ENCODE measurements around the gene GALNT6. TPM values are rescaled to one million over a fixed set of nuclear protein-coding genes. Genes with fewer than 3 reads are reported as not detected.

Gene GALNT6
- total RNA-seq, 6 experiments from 2014 or later, result 68.2 to 93.9 (median 71.7) TPM

DNA sequence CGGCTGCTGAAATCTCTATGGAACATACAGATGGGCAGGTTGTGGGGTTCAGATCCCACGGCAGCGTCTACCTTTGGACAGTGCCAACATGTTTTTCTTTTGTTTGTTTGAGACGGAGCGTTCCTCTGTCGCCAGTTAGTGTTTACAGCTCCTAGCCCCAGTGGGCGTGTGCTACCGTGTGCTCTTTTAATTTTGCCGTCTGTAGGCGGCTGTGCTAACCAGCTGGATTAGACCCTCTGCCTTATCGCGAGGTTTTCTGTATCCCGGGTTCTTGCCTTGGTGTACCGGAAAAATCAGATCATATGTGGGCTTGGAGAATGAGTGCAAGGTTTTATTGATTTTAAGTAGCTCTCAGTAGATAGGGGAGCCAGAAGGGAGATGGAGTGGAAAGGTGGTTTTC, 9.8 kb upstream of the GALNT6 start:
- no peak for DNase-seq
- no peak overlapping the region for H3K27ac Mint-ChIP-seq
- no peaks in the 10 kb centered on the region for H3K9me3 Mint-ChIP-seq
- H3K36me3 Mint-ChIP-seq (ENCODE audit: low read depth), result no peaks in the 10 kb centered on the region
- H3K4me1 Mint-ChIP-seq (ENCODE audit: low read depth), result peaks cover 14% of the 10 kb centered on the region
- TF ChIP-seq, protein P1, sequence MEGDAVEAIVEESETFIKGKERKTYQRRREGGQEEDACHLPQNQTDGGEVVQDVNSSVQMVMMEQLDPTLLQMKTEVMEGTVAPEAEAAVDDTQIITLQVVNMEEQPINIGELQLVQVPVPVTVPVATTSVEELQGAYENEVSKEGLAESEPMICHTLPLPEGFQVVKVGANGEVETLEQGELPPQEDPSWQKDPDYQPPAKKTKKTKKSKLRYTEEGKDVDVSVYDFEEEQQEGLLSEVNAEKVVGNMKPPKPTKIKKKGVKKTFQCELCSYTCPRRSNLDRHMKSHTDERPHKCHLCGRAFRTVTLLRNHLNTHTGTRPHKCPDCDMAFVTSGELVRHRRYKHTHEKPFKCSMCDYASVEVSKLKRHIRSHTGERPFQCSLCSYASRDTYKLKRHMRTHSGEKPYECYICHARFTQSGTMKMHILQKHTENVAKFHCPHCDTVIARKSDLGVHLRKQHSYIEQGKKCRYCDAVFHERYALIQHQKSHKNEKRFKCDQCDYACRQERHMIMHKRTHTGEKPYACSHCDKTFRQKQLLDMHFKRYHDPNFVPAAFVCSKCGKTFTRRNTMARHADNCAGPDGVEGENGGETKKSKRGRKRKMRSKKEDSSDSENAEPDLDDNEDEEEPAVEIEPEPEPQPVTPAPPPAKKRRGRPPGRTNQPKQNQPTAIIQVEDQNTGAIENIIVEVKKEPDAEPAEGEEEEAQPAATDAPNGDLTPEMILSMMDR (IDR thresholded peaks at IDR 0.05), result no peak
- H3K4me3 Mint-ChIP-seq, result no peak overlapping the region
- H3K27me3 Mint-ChIP-seq (ENCODE audit: insufficient read depth), result no peaks in the 10 kb centered on the region; the same call in 1 of the 2 replicates

DNA sequence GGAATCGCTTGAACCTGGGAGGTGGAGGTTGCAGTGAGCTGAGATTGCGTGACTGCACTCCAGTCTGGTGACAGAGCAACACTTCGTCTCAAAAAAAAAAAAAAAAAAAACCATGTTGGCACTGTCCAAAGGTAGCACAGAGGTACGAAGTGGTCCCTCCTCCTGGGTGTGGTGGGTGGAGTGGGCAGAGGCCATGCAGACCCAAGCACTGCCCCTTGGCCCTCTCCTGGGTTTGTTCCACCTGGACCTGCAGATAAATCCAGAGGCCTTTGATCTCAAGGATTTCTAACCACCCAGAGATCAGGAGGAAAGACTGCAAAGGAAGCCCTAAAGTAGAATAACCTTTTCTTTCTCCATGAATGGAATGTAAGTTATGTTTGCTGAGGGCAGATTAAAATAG, 8.7 kb upstream of the GALNT6 start:
- TF ChIP-seq, protein P1 (IDR thresholded peaks at IDR 0.05), result no peak
- H3K27me3 Mint-ChIP-seq (ENCODE audit: insufficient read depth), result no peaks in the 10 kb centered on the region; the same call in 1 of the 2 replicates
- H3K9me3 Mint-ChIP-seq, result no peaks in the 10 kb centered on the region
- H3K36me3 Mint-ChIP-seq (ENCODE audit: low read depth), result no peaks in the 10 kb centered on the region
- DNase-seq, result no peak
- peaks cover 25% of the 10 kb centered on the region for H3K4me1 Mint-ChIP-seq (ENCODE audit: low read depth)
- no peak overlapping the region for H3K4me3 Mint-ChIP-seq
- H3K27ac Mint-ChIP-seq, result no peak overlapping the region

DNA sequence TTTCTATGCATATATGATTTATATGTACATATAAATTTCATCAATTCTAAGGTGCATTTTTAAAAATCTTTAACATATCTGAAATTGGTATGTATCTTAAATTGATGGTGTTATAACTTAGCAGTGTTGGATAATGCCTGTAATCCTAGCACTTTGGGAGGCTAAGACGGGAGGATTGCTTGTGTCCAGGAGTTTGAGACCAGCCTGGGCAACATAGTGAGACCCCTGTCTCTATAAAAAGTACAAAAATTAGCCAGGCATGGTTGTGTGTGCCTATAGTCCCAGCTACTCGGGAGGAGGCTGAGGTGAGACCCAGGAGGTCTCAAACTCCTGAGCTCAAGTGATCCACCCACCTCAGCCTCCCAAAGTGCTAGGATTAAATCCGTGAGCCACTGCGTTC, 6.5 kb upstream of the GALNT6 start:
- Mint-ChIP-seq H3K27ac (no peak overlapping the region), H3K27me3 (ENCODE audit: insufficient read depth) (no peaks in the 10 kb centered on the region; the same call in 1 of the 2 replicates), H3K4me3 (no peak overlapping the region), H3K9me3 (no peaks in the 10 kb centered on the region), H3K36me3 (ENCODE audit: low read depth) (peaks cover 4% of the 10 kb centered on the region; the same call in 1 of the 2 replicates), H3K4me1 (ENCODE audit: low read depth) (peaks cover 47% of the 10 kb centered on the region)
- TF ChIP-seq, protein P1 (IDR thresholded peaks at IDR 0.05), result no peak
- DNase-seq, result no peak

DNA sequence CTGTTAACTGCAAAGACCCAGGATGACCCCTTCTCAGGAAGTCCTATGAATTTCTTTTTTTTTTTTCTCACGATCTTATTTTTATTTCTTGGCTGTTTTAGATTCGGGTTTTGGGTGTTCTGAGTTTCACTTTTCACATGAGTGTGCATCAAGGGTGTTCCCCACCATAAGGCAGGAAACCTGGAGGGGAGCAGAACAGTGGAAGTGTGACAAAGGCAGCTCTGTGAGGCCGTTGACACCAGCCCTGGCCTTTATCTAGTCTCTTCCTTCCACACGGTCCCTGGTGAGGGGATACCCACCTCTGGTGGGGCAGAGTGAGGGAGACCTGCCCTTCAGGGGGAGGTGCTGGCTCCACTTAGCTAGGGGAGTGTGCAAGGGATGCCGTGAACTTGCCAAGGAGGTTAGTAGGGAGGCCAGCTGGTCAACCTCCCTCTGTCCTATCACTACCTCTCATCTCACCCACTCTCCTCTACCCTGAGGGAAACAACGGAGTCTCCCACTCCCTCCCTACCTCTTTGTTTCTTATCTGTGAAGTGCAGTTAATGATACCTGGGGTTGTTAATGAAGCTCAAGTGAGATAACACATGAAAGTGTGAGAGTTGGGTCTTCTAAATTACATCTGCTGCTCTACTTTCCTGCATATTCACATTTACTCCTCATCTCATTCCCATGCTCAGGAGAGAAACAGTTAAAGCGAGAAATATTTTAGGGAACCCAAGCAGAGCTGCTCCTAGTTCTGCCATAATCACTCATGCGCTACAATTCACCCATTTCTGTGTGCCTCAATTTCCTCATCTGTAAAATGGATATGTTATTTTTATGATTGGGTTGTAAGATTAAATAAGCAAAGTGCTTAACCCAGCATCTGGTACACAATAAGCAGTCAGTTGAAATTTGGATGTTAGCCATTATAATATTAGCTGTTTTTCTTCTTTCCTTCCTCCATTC, 4.4 kb upstream of the GALNT6 start:
- H3K27ac Mint-ChIP-seq, result peak overlapping the region; percentile 99
- no peak for DNase-seq
- no peak overlapping the region for H3K4me3 Mint-ChIP-seq
- H3K36me3 Mint-ChIP-seq (ENCODE audit: low read depth), result peaks cover 4% of the 10 kb centered on the region; the same call in 1 of the 2 replicates
- peaks cover 60% of the 10 kb centered on the region for H3K4me1 Mint-ChIP-seq (ENCODE audit: low read depth)
- H3K9me3 Mint-ChIP-seq, result no peaks in the 10 kb centered on the region
- no peaks in the 10 kb centered on the region; the same call in 1 of the 2 replicates for H3K27me3 Mint-ChIP-seq (ENCODE audit: insufficient read depth)
- TF ChIP-seq, protein P1 (IDR thresholded peaks at IDR 0.05), result no peak

DNA sequence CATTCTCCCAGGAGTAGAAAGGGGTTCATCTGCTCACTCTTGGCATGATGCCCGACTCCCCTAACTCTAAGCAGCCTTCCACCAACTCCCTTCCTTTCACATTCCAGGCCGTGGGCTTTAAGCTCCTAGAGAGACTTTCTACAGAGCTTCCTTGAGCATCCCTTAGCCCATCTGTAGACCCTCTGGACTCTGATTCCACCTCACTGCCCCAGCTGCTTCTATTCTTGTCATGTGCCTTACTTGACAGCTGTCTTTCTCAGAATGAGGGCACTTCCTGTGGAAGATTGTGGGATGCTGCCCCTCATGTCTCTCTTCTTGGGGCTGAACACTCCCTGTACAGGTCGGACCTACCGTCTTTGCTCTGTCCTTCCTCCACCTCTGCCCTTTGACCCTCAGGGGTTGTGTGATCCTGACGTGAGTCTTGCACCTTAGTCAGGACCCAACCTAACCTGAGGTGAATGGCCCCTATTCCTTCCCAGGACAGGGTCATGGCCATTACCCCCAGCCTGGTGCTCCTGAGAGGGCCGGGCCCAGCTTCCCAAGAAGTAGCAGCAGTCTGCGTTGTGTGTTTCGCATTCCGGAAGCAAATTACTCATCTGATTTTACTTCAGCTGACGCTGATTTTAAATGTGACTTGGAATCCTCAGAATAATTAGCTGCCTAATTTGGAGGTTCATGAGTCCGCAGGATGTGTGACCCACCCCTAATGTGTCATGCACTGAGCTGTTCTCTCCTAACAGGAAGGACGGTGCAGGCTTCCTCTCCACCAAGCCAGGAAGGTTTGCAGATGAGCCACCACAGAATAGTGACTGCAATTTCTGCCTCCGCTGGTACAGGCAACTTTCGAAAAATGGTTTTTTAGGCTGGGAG, 2.7 kb upstream of the GALNT6 start:
- H3K36me3 Mint-ChIP-seq (ENCODE audit: low read depth), result peaks cover 4% of the 10 kb centered on the region; the same call in 1 of the 2 replicates
- TF ChIP-seq, protein P1 (IDR thresholded peaks at IDR 0.05), result no peak
- peaks cover 72% of the 10 kb centered on the region for H3K4me1 Mint-ChIP-seq (ENCODE audit: low read depth)
- peak overlapping the region; percentile 88 for H3K4me3 Mint-ChIP-seq
- peak overlapping the region; percentile 99 for H3K27ac Mint-ChIP-seq
- H3K27me3 Mint-ChIP-seq (ENCODE audit: insufficient read depth), result no peaks in the 10 kb centered on the region; the same call in 1 of the 2 replicates
- no peaks in the 10 kb centered on the region for H3K9me3 Mint-ChIP-seq
- peak; percentile 98 for DNase-seq
